B cell (primary cell): Measurements from ENCODE around the gene CRISPLD2. TPM values are rescaled to one million over a fixed set of nuclear protein-coding genes. Genes with fewer than 3 reads are reported as not detected.

Experiments used
- ATAC-seq: fragments of 200-7000 bp; cut with Tn5 transposase; one replicate; pipeline ENCODE4 v1.10.0; 2021; ENCODE audit warnings: low read depth, mild to moderate bottlenecking, moderate number of reproducible peaks, moderate library complexity
- CTCF ChIA-PET: fragments of 350-600 bp; sonication (Branson Sonifier 250); formaldehyde crosslinking; loops from one replicate; lab custom pipeline; 2021; ENCODE audit warnings: antibody characterized with exemption, inconsistent platforms; lab: Charles Lee
- POLR2A ChIA-PET: fragments of 350-600 bp; sonication (Branson Sonifier 250); formaldehyde crosslinking; loops from one replicate; lab custom pipeline; 2021; ENCODE audit warnings: antibody characterized with exemption; lab: Charles Lee
- DNase-seq: peaks from one replicate; pipeline ENCODE4 v3.0.0; 2013
- H2AFZ ChIP-seq: 2 replicates; pipeline ENCODE4 v1.6.1; 2012; ENCODE audit warnings: mild to moderate bottlenecking, low read depth, low read length; ENCODE audit not compliant: insufficient read depth, poor library complexity, severe bottlenecking
- H3K27ac ChIP-seq, 2 donors: 1 replicate in 1 of 2; 2 replicates in 1 of 2; pipeline ENCODE4 v1.5.1; 2012 to 2013; ENCODE audit warnings: low read length in 2 of 2, mild to moderate bottlenecking in 2 of 2, moderate library complexity in 1 of 2
- H3K27me3 ChIP-seq, 4 experiments: fragments of 200-600 bp in 1 of 4; sonication (generic) in 1 of 4; replicated peaks in 1 of 4; 1 replicate in 2 of 4; 2 replicates in 2 of 4; pipeline versions ENCODE4 v1.6.1 to v1.7.0; 2013 to 2016; ENCODE audit warnings: low read length in 3 of 4, mild to moderate bottlenecking in 2 of 4, mixed read lengths in 1 of 4, moderate library complexity in 1 of 4; ENCODE audit not compliant: insufficient read depth in 4 of 4, control insufficient read depth in 3 of 4; ENCODE audit errors: control extremely low read depth in 1 of 4
- H3K36me3 ChIP-seq, 2 experiments: replicated peaks in 1 of 2; 1 replicate in 1 of 2; 2 replicates in 1 of 2; pipeline versions ENCODE4 v1.6.1 to v1.7.1; 2013; ENCODE audit warnings: low read length in 1 of 2; ENCODE audit not compliant: insufficient read depth in 2 of 2, control insufficient read depth in 1 of 2; ENCODE audit errors: control extremely low read depth in 1 of 2, extremely low read depth in 1 of 2
- H3K4me1 ChIP-seq, 2 donors: fragments of 200-600 bp in 1 of 2; sonication (generic) in 1 of 2; 1 replicate in 1 of 2; 2 replicates in 1 of 2; pipeline versions ENCODE4 v1.5.1 to v1.6.1; 2013 to 2017; ENCODE audit warnings: low read length in 2 of 2; ENCODE audit not compliant: control insufficient read depth in 2 of 2, insufficient read depth in 2 of 2
- H3K4me2 ChIP-seq: replicated peaks from 2 replicates; pipeline ENCODE3; 2012; ENCODE audit warnings: mild to moderate bottlenecking, low read depth, low read length; ENCODE audit not compliant: poor library complexity, severe bottlenecking
- H3K4me3 ChIP-seq, 5 experiments: fragments of 200-600 bp in 1 of 5; sonication (generic) in 1 of 5; 1 replicate in 3 of 5; 2 replicates in 2 of 5; pipeline versions ENCODE4 v1.5.1 to v1.7.0; 2011 to 2016; ENCODE audit warnings: low read length in 4 of 5, mild to moderate bottlenecking in 4 of 5, low read depth in 2 of 5, control low read depth in 1 of 5, moderate library complexity in 1 of 5; ENCODE audit not compliant: insufficient read depth in 1 of 5; ENCODE audit errors: control extremely low read depth in 1 of 5, extremely low read depth in 1 of 5
- H3K79me2 ChIP-seq: fragments of 200-600 bp; sonication (generic); one replicate; pipeline ENCODE4 v1.6.0; 2016; ENCODE audit warnings: low read length; ENCODE audit not compliant: control insufficient read depth, insufficient read depth
- H3K9ac ChIP-seq: fragments of 200-600 bp; sonication (generic); 2 replicates; pipeline ENCODE4 v1.6.1; 2017; ENCODE audit warnings: mild to moderate bottlenecking, low read length, moderate library complexity
- H3K9me3 ChIP-seq, 3 donors: one replicate each; pipeline versions ENCODE4 v1.6.1 to v1.7.1; 2013; ENCODE audit warnings: low read length in 2 of 3; ENCODE audit not compliant: control insufficient read depth in 2 of 3, insufficient read depth in 1 of 3; ENCODE audit errors: control extremely low read depth in 1 of 3
- H4K20me1 ChIP-seq: 2 replicates; pipeline ENCODE4 v1.6.0; 2012; ENCODE audit warnings: mild to moderate bottlenecking, low read length; ENCODE audit not compliant: insufficient read depth, control insufficient read depth, poor library complexity, severe bottlenecking
- H3K27ac Mint-ChIP-seq: one replicate; pipeline ENCODE4 v1.8.0; 2021; ENCODE audit warnings: mixed read lengths
- H3K27me3 Mint-ChIP-seq: one replicate; pipeline ENCODE4 v1.8.0; 2021; ENCODE audit warnings: mixed read lengths
- H3K4me1 Mint-ChIP-seq: one replicate; pipeline ENCODE4 v1.8.0; 2021; ENCODE audit warnings: mixed read lengths
- H3K4me3 Mint-ChIP-seq: one replicate; pipeline ENCODE4 v1.8.0; 2021; ENCODE audit warnings: mixed read lengths
- H3K9me3 Mint-ChIP-seq: one replicate; pipeline ENCODE4 v1.8.0; 2022; ENCODE audit warnings: mixed read lengths; ENCODE audit not compliant: insufficient read depth
- CTCF ChIP-seq: fragments of 200-600 bp; IDR thresholded peaks from one replicate; pipeline ENCODE4 v1.8.0; 2022; ENCODE audit warnings: antibody characterized with exemption, mild to moderate bottlenecking
- EZH2 ChIP-seq: IDR thresholded peaks from 2 replicates; pipeline ENCODE4 v1.6.1; 2012; ENCODE audit warnings: borderline replicate concordance, low read depth, mild to moderate bottlenecking, moderate library complexity, low read length; ENCODE audit not compliant: insufficient read depth, poor library complexity, severe bottlenecking
- WGBS: methylation state at CpG from one replicate; pipeline ENCODE4 v1.1.5; 2013; ENCODE audit warnings: missing lambda C conversion rate; ENCODE audit not compliant: insufficient coverage; 5-methylcytosine and 5-hydroxymethylcytosine counted together
- intact Hi-C: fragments of 100-400 bp; cut with micrococcal nuclease; formaldehyde crosslinking; loops from one replicate; pipeline ENCODE4 v1.10.0; 2022
- polyA plus RNA-seq: library from polyadenylated mRNA; depleted of rRNA; stranded (reverse); fragments of >200 nt; gene quantifications from 2 replicates; pipeline ENCODE4 v1.2.3, GENCODE V29; 2012
- total RNA-seq, 2 donors: library from RNA; stranded (reverse); fragments of 120-200 nt in 1 of 2; gene quantifications; 1 replicate in 1 of 2; 2 replicates in 1 of 2; pipeline versions ENCODE4 v1.2.3 to v1.2.4, GENCODE V29; 2013 to 2022

CRISPLD2 gene
- total and polyA plus RNA-seq, 2 donors (not counting 1 experiment from before 2014, with no cell fraction given): 0.25 to 0.37 TPM

- H3K4me1 ChIP-seq: no peaks in the 10 kb centered on the region
- H4K20me1 ChIP-seq: no peaks in the 10 kb centered on the region
- peaks cover 25% of the 10 kb centered on the region for H3K27me3 Mint-ChIP-seq
- ATAC-seq (no peak), DNase-seq (no peak)
- CTCF ChIA-PET: interaction anchor here (0.6 kb wide), 1 partner anchor 21 kb away, joined by 4 read pairs; no protein-coding TSS in a partner anchor
- H3K9ac ChIP-seq: no peak overlapping the region
- no peaks in the 10 kb centered on the region for H3K9me3 ChIP-seq
- no peak overlapping the region for H3K4me3 Mint-ChIP-seq
- POLR2A ChIA-PET: no interaction called here
- WGBS: 77% methylated on average over 9 of the region's 9 CpGs
- no peaks in the 10 kb centered on the region for H3K36me3 ChIP-seq
- intact Hi-C loops: no loop called here
- no peak overlapping the region for H3K27ac Mint-ChIP-seq
- no peaks in the 10 kb centered on the region for H3K79me2 ChIP-seq
- no peaks in the 10 kb centered on the region for H3K27me3 ChIP-seq
- H3K9me3 Mint-ChIP-seq: no peaks in the 10 kb centered on the region
- H2AFZ ChIP-seq: no peak overlapping the region
- H3K4me1 Mint-ChIP-seq: no peaks in the 10 kb centered on the region
- no peak overlapping the region for H3K4me2 ChIP-seq
- no peak overlapping the region for H3K4me3 ChIP-seq
- H3K27ac ChIP-seq: no peak overlapping the region
- no peak for TF ChIP-seq EZH2
- TF ChIP-seq CTCF: no peak
These were observed 96.4 kb downstream of the CRISPLD2 start for GRCh38 chr16:84916178-84916577.

GRCh38 chr16:84916850-84917249 is 97.1 kb downstream of the CRISPLD2 start:
- Histone ChIP-seq H3K27ac (no peak overlapping the region), H3K36me3 (no peaks in the 10 kb centered on the region), H3K4me2 (no peak overlapping the region), H4K20me1 (no peaks in the 10 kb centered on the region), H3K27me3 (no peaks in the 10 kb centered on the region), H2AFZ (no peak overlapping the region), H3K9ac (no peak overlapping the region), H3K79me2 (no peaks in the 10 kb centered on the region), H3K4me1 (no peaks in the 10 kb centered on the region), H3K9me3 (no peaks in the 10 kb centered on the region), H3K4me3 (no peak overlapping the region)
- TF ChIP-seq CTCF (no peak), EZH2 (no peak)
- POLR2A ChIA-PET: no interaction called here
- no peak for DNase-seq
- intact Hi-C loops: no loop called here
- peaks cover 25% of the 10 kb centered on the region for H3K27me3 Mint-ChIP-seq
- no peak overlapping the region for H3K27ac Mint-ChIP-seq
- no peak for ATAC-seq
- no peaks in the 10 kb centered on the region for H3K9me3 Mint-ChIP-seq
- no CpG with 5 or more reads among the region's 6 CpGs for WGBS
- no peaks in the 10 kb centered on the region for H3K4me1 Mint-ChIP-seq
- CTCF ChIA-PET: no interaction called here
- H3K4me3 Mint-ChIP-seq: no peak overlapping the region
